Panc1 (cell line): ENCODE results near the gene FAM168B. TPM values are rescaled to one million over a fixed set of nuclear protein-coding genes. Genes with fewer than 3 reads are reported as not detected.

Experiments used
- ATAC-seq: fragments of 200-7000 bp; cut with Tn5 transposase; 2 replicates; pipeline ENCODE4 v1.9.1; 2020; ENCODE audit warnings: mild to moderate bottlenecking, moderate library complexity
- BruUV-seq: library from RNA; stranded (reverse); fragments of 400-500 nt; replicated peaks from 2 replicates; lab custom pipeline; 2021; lab: Mats Ljungman, UMichigan
- CTCF ChIA-PET: fragments of 300-600 bp; sonication (Branson Sonifier 250); formaldehyde crosslinking; loops from one replicate; lab custom pipeline; 2022; ENCODE audit warnings: antibody characterized with exemption; lab: Charles Lee
- POLR2A ChIA-PET: fragments of 300-600 bp; sonication (Branson Sonifier 250); formaldehyde crosslinking; loops from one replicate; lab custom pipeline; 2022; ENCODE audit warnings: antibody characterized with exemption; lab: Charles Lee
- DNase-seq: peaks from one replicate; pipeline ENCODE4 v3.0.0-alpha.2; 2010; ENCODE audit warnings: low read depth, low spot score
- H3K27ac ChIP-seq: 2 replicates; pipeline ENCODE4 v1.5.1; 2011; ENCODE audit warnings: mild to moderate bottlenecking, low read length, inconsistent platforms
- H3K27me3 ChIP-seq: fragments of 200-500 bp; sonication (Bioruptor generic); 2 replicates; pipeline ENCODE4 v1.6.0; 2014; ENCODE audit warnings: low read length, inconsistent platforms; ENCODE audit not compliant: control insufficient read depth, insufficient read depth
- H3K36me3 ChIP-seq: fragments of 200-500 bp; sonication (Bioruptor generic); 2 replicates; pipeline ENCODE4 v1.5.1; 2014; ENCODE audit warnings: inconsistent platforms, mild to moderate bottlenecking, low read length, moderate library complexity; ENCODE audit not compliant: control insufficient read depth, insufficient read depth
- H3K4me1 ChIP-seq: 2 replicates; pipeline ENCODE4 v1.5.1; 2011; ENCODE audit warnings: inconsistent platforms, mild to moderate bottlenecking, low read length, moderate library complexity; ENCODE audit not compliant: control insufficient read depth, insufficient read depth
- H3K4me3 ChIP-seq, 2 experiments: 2 replicates each; pipeline ENCODE4 v1.5.1; 2011 to 2012; ENCODE audit warnings: low read depth in 2 of 2, low read length in 2 of 2, mild to moderate bottlenecking in 2 of 2, inconsistent platforms in 1 of 2, moderate library complexity in 1 of 2
- H3K9me3 ChIP-seq: fragments of 200-500 bp; sonication (Bioruptor generic); 2 replicates; pipeline ENCODE4 v1.5.1; 2014; ENCODE audit warnings: low read depth, mild to moderate bottlenecking, inconsistent platforms, low read length, moderate library complexity; ENCODE audit not compliant: control insufficient read depth, insufficient read depth
- POLR2AphosphoS5 ChIP-seq: IDR thresholded peaks from 2 replicates; pipeline ENCODE4 v1.6.1; 2012; ENCODE audit warnings: mild to moderate bottlenecking, low read depth, low read length, moderate library complexity
- SIN3A ChIP-seq: IDR thresholded peaks from 2 replicates; pipeline ENCODE4 v1.6.1; 2012; ENCODE audit warnings: low read depth, mild to moderate bottlenecking, low read length, moderate library complexity, borderline replicate concordance; ENCODE audit not compliant: insufficient read depth
- TCF7L2 ChIP-seq: IDR thresholded peaks from 2 replicates; pipeline ENCODE4 v1.6.1; 2011; ENCODE audit warnings: mild to moderate bottlenecking, low read depth, low read length, inconsistent platforms
- in situ Hi-C: cut with HindIII; loops from 2 replicates; pipeline ENCODE4 v1.10.0; 2016; ENCODE audit warnings: low sequenced_read_pairs, low pct_unique_long_range_greater_than_20kb
- intact Hi-C: fragments of 100-400 bp; cut with micrococcal nuclease; formaldehyde crosslinking; loops from one replicate; pipeline ENCODE4 v1.10.0; 2022; ENCODE audit not compliant: unreplicated experiment
- total RNA-seq: library from RNA; stranded (reverse); gene quantifications from one replicate; pipeline ENCODE4 v1.2.1, GENCODE V29; 2021; ENCODE audit not compliant: unreplicated experiment
- TF ChIP-seq, protein P1 (sequence below): fragments of 450-650 bp; IDR thresholded peaks from 2 replicates; pipeline ENCODE4 v1.5.1; 2017; ENCODE audit warnings: mild to moderate bottlenecking
- TF ChIP-seq, protein P2 (sequence below), 2 experiments: IDR thresholded peaks; 2 replicates each; pipeline ENCODE4 v1.6.1; 2011 to 2012; ENCODE audit warnings: low read depth in 2 of 2, control low read depth in 1 of 2, low read length in 1 of 2, mild to moderate bottlenecking in 1 of 2, moderate library complexity in 1 of 2; ENCODE audit not compliant: insufficient read depth in 1 of 2

Gene FAM168B
- total RNA-seq, 1 experiment from 2014 or later, result 137 TPM

DNA sequence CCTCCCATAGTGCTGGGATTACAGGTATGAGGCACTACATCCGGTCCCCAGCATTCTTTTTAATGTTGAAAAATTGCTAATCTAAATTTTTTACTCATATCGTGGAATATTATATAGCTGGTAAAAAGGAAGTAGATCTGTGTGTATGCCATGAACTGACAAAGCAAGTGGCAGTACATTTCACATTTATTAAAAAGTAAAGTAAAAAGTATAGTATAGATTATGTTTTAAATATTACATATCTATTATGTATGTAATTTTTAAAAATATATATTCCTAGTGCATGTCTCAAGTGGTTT is 37.0 kb upstream of the FAM168B start:
- Histone ChIP-seq H3K4me3 (no peak overlapping the region), H3K27ac (no peak overlapping the region), H3K4me1 (no peaks in the 10 kb centered on the region), H3K36me3 (peaks cover 14% of the 10 kb centered on the region), H3K27me3 (no peaks in the 10 kb centered on the region), H3K9me3 (no peaks in the 10 kb centered on the region)
- no peak for TF ChIP-seq SIN3A
- TF ChIP-seq TCF7L2, result no peak
- TF ChIP-seq, protein P1, sequence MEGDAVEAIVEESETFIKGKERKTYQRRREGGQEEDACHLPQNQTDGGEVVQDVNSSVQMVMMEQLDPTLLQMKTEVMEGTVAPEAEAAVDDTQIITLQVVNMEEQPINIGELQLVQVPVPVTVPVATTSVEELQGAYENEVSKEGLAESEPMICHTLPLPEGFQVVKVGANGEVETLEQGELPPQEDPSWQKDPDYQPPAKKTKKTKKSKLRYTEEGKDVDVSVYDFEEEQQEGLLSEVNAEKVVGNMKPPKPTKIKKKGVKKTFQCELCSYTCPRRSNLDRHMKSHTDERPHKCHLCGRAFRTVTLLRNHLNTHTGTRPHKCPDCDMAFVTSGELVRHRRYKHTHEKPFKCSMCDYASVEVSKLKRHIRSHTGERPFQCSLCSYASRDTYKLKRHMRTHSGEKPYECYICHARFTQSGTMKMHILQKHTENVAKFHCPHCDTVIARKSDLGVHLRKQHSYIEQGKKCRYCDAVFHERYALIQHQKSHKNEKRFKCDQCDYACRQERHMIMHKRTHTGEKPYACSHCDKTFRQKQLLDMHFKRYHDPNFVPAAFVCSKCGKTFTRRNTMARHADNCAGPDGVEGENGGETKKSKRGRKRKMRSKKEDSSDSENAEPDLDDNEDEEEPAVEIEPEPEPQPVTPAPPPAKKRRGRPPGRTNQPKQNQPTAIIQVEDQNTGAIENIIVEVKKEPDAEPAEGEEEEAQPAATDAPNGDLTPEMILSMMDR, result no peak
- TF ChIP-seq POLR2AphosphoS5, result no peak
- TF ChIP-seq, protein P2, sequence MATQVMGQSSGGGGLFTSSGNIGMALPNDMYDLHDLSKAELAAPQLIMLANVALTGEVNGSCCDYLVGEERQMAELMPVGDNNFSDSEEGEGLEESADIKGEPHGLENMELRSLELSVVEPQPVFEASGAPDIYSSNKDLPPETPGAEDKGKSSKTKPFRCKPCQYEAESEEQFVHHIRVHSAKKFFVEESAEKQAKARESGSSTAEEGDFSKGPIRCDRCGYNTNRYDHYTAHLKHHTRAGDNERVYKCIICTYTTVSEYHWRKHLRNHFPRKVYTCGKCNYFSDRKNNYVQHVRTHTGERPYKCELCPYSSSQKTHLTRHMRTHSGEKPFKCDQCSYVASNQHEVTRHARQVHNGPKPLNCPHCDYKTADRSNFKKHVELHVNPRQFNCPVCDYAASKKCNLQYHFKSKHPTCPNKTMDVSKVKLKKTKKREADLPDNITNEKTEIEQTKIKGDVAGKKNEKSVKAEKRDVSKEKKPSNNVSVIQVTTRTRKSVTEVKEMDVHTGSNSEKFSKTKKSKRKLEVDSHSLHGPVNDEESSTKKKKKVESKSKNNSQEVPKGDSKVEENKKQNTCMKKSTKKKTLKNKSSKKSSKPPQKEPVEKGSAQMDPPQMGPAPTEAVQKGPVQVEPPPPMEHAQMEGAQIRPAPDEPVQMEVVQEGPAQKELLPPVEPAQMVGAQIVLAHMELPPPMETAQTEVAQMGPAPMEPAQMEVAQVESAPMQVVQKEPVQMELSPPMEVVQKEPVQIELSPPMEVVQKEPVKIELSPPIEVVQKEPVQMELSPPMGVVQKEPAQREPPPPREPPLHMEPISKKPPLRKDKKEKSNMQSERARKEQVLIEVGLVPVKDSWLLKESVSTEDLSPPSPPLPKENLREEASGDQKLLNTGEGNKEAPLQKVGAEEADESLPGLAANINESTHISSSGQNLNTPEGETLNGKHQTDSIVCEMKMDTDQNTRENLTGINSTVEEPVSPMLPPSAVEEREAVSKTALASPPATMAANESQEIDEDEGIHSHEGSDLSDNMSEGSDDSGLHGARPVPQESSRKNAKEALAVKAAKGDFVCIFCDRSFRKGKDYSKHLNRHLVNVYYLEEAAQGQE (IDR thresholded peaks at IDR 0.05; ENCODE audit: insufficient read depth in 1 of 2, low read depth in 2 of 2, low read length in 1 of 2), result no peak
- CTCF ChIA-PET, result no interaction called here
- ATAC-seq (no peak), DNase-seq (no peak)
- POLR2A ChIA-PET, result no interaction called here
- intact Hi-C loops, result no loop called here
- no TSS peak for BruUV-seq
- in situ Hi-C loops, result no loop called here

DNA sequence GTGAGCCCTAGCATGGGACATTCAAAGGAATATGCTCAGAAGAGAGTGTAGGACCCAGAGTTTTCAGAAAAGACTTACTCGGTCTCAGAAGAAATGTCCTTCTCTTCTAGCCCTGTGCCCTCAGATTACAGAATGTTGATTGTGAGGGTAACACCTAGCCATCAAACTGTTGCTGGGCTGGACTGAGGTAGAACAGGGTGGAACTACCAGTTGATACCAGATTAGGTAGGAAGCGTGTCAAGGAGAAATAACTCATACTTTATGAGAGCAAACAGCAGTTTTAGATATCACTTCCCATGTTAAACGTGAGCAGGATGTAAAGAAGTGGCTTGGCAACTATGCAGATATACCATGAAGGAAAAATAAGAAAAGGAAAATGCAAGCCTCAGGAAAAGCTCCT is 34.7 kb upstream of the FAM168B start:
- ChIA-PET CTCF (no interaction called here), POLR2A (no interaction called here)
- TF ChIP-seq, protein P1, result no peak
- TF ChIP-seq, protein P2 (IDR thresholded peaks at IDR 0.05; ENCODE audit: insufficient read depth in 1 of 2, low read depth in 2 of 2, low read length in 1 of 2), result no peak
- TF ChIP-seq POLR2AphosphoS5, result no peak
- TF ChIP-seq TCF7L2, result no peak
- no peak for TF ChIP-seq SIN3A
- no TSS peak for BruUV-seq
- in situ Hi-C loops, result no loop called here
- Histone ChIP-seq H3K27me3 (no peaks in the 10 kb centered on the region), H3K27ac (no peak overlapping the region), H3K9me3 (no peaks in the 10 kb centered on the region), H3K4me3 (no peak overlapping the region), H3K36me3 (peaks cover 14% of the 10 kb centered on the region), H3K4me1 (no peaks in the 10 kb centered on the region)
- DNase-seq (no peak), ATAC-seq (no peak)
- intact Hi-C loops, result no loop called here
